ENCODE results near the gene TMCC3.
"Not testable (repeated sequence)": the region's sequence is repeated elsewhere in the genome, so short reads cannot be mapped to it uniquely, and the experiment has no call there.

TMCC3 gene

GRCh38 chr12:94628819-94629472 is 21.4 kb downstream of the TMCC3 start:
- DNase-seq, result no peak

- DNase-seq, result no peak
Observed at GRCh38 chr12:94628369-94628768, 22.0 kb downstream of the TMCC3 start.

- DNase-seq, result no peak
Observed at GRCh38 chr12:94625531-94625930, 24.8 kb downstream of the TMCC3 start.

GRCh38 chr12:94623161-94623920 is 27.0 kb downstream of the TMCC3 start:
- no peak for DNase-seq

- no peak for DNase-seq
Observed at GRCh38 chr12:94622475-94622874, 27.9 kb downstream of the TMCC3 start.

- DNase-seq, result no peak
Observed at GRCh38 chr12:94621662-94622359, 28.5 kb downstream of the TMCC3 start.

GRCh38 chr12:94620621-94621020 is 29.7 kb downstream of the TMCC3 start:
- DNase-seq, result no peak

- DNase-seq, result no peak
Observed at GRCh38 chr12:94618995-94619695, 31.2 kb downstream of the TMCC3 start.

- DNase-seq, result no peak
Observed at GRCh38 chr12:94617101-94617500, 33.3 kb downstream of the TMCC3 start.

- DNase-seq, result no peak
Observed at GRCh38 chr12:94616203-94616729, 34.1 kb downstream of the TMCC3 start.

- peak; percentile 55 for DNase-seq
Observed at GRCh38 chr12:94615260-94616181, 34.8 kb downstream of the TMCC3 start.

- no peak for DNase-seq
Observed at GRCh38 chr12:94614288-94614721, 36.1 kb downstream of the TMCC3 start.

GRCh38 chr12:94609917-94610443 is 40.4 kb downstream of the TMCC3 start:
- DNase-seq, result no peak

- DNase-seq, result not testable (repeated sequence)
Observed at GRCh38 chr12:94606810-94607209, 43.5 kb downstream of the TMCC3 start.

GRCh38 chr12:94604366-94604698 is 46.0 kb downstream of the TMCC3 start:
- DNase-seq, result no peak

GRCh38 chr12:94603434-94604365 is 46.7 kb downstream of the TMCC3 start:
- no peak for DNase-seq

GRCh38 chr12:94602024-94602423 is 48.3 kb downstream of the TMCC3 start:
- no peak for DNase-seq

GRCh38 chr12:94601307-94601706 is 49.0 kb downstream of the TMCC3 start:
- not testable (repeated sequence) for DNase-seq

- no peak for DNase-seq
Observed at GRCh38 chr12:94599189-94599588, 51.2 kb downstream of the TMCC3 start.

GRCh38 chr12:94597268-94597667 is 53.1 kb downstream of the TMCC3 start:
- DNase-seq, result no peak

- no peak for DNase-seq
Observed at GRCh38 chr12:94596596-94596995, 53.8 kb downstream of the TMCC3 start.

Data from NCI-H2227 treated with DMSO at 0.1 percent for 48 hours (cell line).